ENCODE results near the gene AMPD3.
A peak's percentile ranks its signal among the peaks of the same experiment; 100 is the strongest.
"Not testable (repeated sequence)": the region's sequence is repeated elsewhere in the genome, so short reads cannot be mapped to it uniquely, and the experiment has no call there.

The AMPD3 gene

GRCh38 chr11:10418950-10419310 lies 36.1 kb upstream of the AMPD3 start:
- no peak overlapping the region for H3K27ac ChIP-seq
- TF ChIP-seq CTCF (IDR thresholded peaks at IDR 0.05), result no peak
- no peak overlapping the region for H3K4me3 ChIP-seq
- no peak for DNase-seq (ENCODE audit: low spot score)

- no peak overlapping the region for H3K27ac ChIP-seq
- no peak for TF ChIP-seq CTCF (IDR thresholded peaks at IDR 0.05)
- no peak overlapping the region for H3K4me3 ChIP-seq
- no peak for DNase-seq (ENCODE audit: low spot score)
These were observed 28.6 kb upstream of the AMPD3 start for GRCh38 chr11:10426475-10426874.

GRCh38 chr11:10428453-10428852 lies 26.6 kb upstream of the AMPD3 start:
- no peak overlapping the region for H3K27ac ChIP-seq
- DNase-seq (ENCODE audit: low spot score), result no peak
- no peak for TF ChIP-seq CTCF (IDR thresholded peaks at IDR 0.05)
- no peak overlapping the region for H3K4me3 ChIP-seq

GRCh38 chr11:10429526-10429925 lies 25.5 kb upstream of the AMPD3 start:
- DNase-seq (ENCODE audit: low spot score), result no peak
- Histone ChIP-seq H3K4me3 (no peak overlapping the region), H3K27ac (no peak overlapping the region)
- no peak for TF ChIP-seq CTCF (IDR thresholded peaks at IDR 0.05)

GRCh38 chr11:10432493-10432892 lies 22.6 kb upstream of the AMPD3 start:
- TF ChIP-seq CTCF (IDR thresholded peaks at IDR 0.05), result no peak
- DNase-seq (ENCODE audit: low spot score), result no peak
- no peak overlapping the region for H3K4me3 ChIP-seq
- H3K27ac ChIP-seq, result no peak overlapping the region

GRCh38 chr11:10432971-10433370 lies 22.1 kb upstream of the AMPD3 start:
- DNase-seq (ENCODE audit: low spot score), result no peak
- TF ChIP-seq CTCF (IDR thresholded peaks at IDR 0.05), result no peak
- Histone ChIP-seq H3K4me3 (no peak overlapping the region), H3K27ac (no peak overlapping the region)

GRCh38 chr11:10436224-10436623 lies 18.8 kb upstream of the AMPD3 start:
- no peak for DNase-seq (ENCODE audit: low spot score)
- Histone ChIP-seq H3K27ac (peak overlapping the region in 1 of 2 donors; percentile 40), H3K4me3 (no peak overlapping the region)

GRCh38 chr11:10436683-10437082 lies 18.4 kb upstream of the AMPD3 start:
- not testable (repeated sequence) for H3K4me3 ChIP-seq; DNase-seq (ENCODE audit: low spot score); H3K27ac ChIP-seq

More at GRCh38 chr11:10436224-10436623, 18.8 kb upstream of the AMPD3 start:
- no peak for TF ChIP-seq CTCF (IDR thresholded peaks at IDR 0.05)
